ENCODE results near the gene PTPRG. TPM values are rescaled to one million over a fixed set of nuclear protein-coding genes. Genes with fewer than 3 reads are reported as not detected.

Gene PTPRG
- total and polyA plus RNA-seq, 8 donors = 50.9 to 88.4 (median 54.4) TPM

GRCh38 chr3:62183969-62184368, 622.6 kb downstream of the PTPRG start:
- no peak overlapping the region for H3K27ac ChIP-seq
- ATAC-seq (no peak), DNase-seq (no peak)
- no peak for TF ChIP-seq CTCF (IDR thresholded peaks at IDR 0.05)
- no peaks in the 10 kb centered on the region for H3K9me3 ChIP-seq
- intact Hi-C loops (cut with DNase I) = no loop called here
- no peaks in the 10 kb centered on the region for H3K36me3 ChIP-seq
- H3K4me1 ChIP-seq = peaks cover 0 to 7% of the 10 kb centered on the region in 2 donors
- no peaks in the 10 kb centered on the region for H3K27me3 ChIP-seq
- H3K4me3 ChIP-seq = no peak overlapping the region

GRCh38 chr3:62184559-62184958, 623.2 kb downstream of the PTPRG start:
- Histone ChIP-seq H3K9me3 (no peaks in the 10 kb centered on the region), H3K36me3 (no peaks in the 10 kb centered on the region), H3K4me3 (no peak overlapping the region), H3K27ac (no peak overlapping the region), H3K27me3 (no peaks in the 10 kb centered on the region), H3K4me1 (peaks cover 0 to 10% of the 10 kb centered on the region in 2 donors)
- ATAC-seq (no peak), DNase-seq (no peak)
- TF ChIP-seq CTCF (IDR thresholded peaks at IDR 0.05) = no peak
- intact Hi-C loops (cut with DNase I) = no loop called here

- intact Hi-C loops (cut with DNase I) = loop anchor here in 1 of 2 donors (5.0 kb wide), 1 partner anchor 330 kb away; no protein-coding TSS in a partner anchor
- peak; percentile 11 for ATAC-seq
- no peaks in the 10 kb centered on the region for H3K9me3 ChIP-seq
- H3K27ac ChIP-seq = peak overlapping the region in 1 of 2 donors; percentile 36
- DNase-seq = peak in 2 of 4 donors; percentile 32 to 68
- peaks cover 0 to 6% of the 10 kb centered on the region in 2 donors for H3K36me3 ChIP-seq
- no peaks in the 10 kb centered on the region for H3K27me3 ChIP-seq
- H3K4me1 ChIP-seq = peaks cover 0 to 10% of the 10 kb centered on the region in 2 donors
- no peak overlapping the region for H3K4me3 ChIP-seq
- TF ChIP-seq CTCF (IDR thresholded peaks at IDR 0.05) = peak in 1 of 2 donors; percentile 19
Observed at GRCh38 chr3:62187022-62187431, 625.7 kb downstream of the PTPRG start.

GRCh38 chr3:62188681-62189375, 627.5 kb downstream of the PTPRG start:
- Histone ChIP-seq H3K4me3 (no peak overlapping the region), H3K9me3 (no peaks in the 10 kb centered on the region)
- intact Hi-C loops (cut with DNase I) = loop anchor here in 1 of 2 donors (5.0 kb wide), 1 partner anchor 332 kb away; no protein-coding TSS in a partner anchor

More at GRCh38 chr3:62188681-62189375, 627.5 kb downstream of the PTPRG start:
- Histone ChIP-seq H3K36me3 (peaks cover 0 to 11% of the 10 kb centered on the region in 2 donors), H3K27ac (no peak overlapping the region), H3K27me3 (no peaks in the 10 kb centered on the region), H3K4me1 (peaks cover 0 to 10% of the 10 kb centered on the region in 2 donors)
- peak; percentile 76 to 82 for TF ChIP-seq CTCF (IDR thresholded peaks at IDR 0.05)
- DNase-seq (peak in 3 of 4 donors; percentile 51 to 85 (median 75)), ATAC-seq (peak; percentile 89)

Data from left lung (tissue), 10 donors.